ENCODE measurements around the gene MPDU1. TPM values are rescaled to one million over a fixed set of nuclear protein-coding genes. Genes with fewer than 3 reads are reported as not detected.

The MPDU1 gene
- polyA plus RNA-seq, 3 donors, result 31.7 to 72.2 (median 50.2) TPM

- 22 to 64% (median 48%) methylated on average over 18 of the region's 18 CpGs for WGBS, 3 donors
- no peak overlapping the region for H3K27ac ChIP-seq (ENCODE audit: low read depth, low read length)
Measured at GRCh38 chr17:7559320-7560171, 24.1 kb upstream of the MPDU1 start.

DNA sequence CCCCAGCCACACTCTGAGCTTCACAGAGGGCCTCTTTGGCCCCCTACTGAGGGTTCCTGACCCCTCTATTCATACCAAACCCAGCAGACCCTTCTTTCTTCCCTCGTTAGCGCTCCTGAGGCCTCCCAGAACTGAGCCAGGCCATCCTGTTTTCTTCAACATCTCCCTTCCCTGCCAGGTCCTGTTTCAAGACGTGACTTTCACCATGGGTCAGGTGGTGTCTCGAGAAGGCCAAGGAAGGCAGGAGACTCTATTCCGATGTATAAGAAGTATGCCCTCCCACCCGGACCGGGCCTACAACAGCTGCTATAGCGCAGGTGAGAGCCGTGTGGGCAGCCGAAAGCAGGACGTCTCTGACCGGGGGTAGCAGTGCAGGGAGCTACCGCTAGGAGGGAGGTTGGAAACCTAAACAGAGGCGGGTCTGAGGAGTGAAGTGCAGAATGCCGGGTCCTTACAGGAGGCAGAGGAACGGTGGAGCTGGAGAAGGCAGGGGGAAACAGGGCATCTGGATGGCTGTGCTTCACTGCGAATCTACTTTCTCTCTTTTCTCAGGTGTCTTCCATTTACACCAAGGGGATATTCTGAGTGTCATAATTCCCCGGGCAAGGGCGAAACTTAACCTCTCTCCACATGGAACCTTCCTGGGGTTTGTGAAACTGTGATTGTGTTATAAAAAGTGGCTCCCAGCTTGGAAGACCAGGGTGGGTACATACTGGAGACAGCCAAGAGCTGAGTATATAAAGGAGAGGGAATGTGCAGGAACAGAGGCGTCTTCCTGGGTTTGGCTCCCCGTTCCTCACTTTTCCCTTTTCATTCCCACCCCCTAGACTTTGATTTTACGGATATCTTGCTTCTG lies 23.3 kb upstream of the MPDU1 start:
- WGBS, 3 donors, result 20 to 36% (median 33%) methylated on average over 22 of the region's 22 CpGs
- no peak overlapping the region for H3K27ac ChIP-seq (ENCODE audit: low read depth, low read length)

DNA sequence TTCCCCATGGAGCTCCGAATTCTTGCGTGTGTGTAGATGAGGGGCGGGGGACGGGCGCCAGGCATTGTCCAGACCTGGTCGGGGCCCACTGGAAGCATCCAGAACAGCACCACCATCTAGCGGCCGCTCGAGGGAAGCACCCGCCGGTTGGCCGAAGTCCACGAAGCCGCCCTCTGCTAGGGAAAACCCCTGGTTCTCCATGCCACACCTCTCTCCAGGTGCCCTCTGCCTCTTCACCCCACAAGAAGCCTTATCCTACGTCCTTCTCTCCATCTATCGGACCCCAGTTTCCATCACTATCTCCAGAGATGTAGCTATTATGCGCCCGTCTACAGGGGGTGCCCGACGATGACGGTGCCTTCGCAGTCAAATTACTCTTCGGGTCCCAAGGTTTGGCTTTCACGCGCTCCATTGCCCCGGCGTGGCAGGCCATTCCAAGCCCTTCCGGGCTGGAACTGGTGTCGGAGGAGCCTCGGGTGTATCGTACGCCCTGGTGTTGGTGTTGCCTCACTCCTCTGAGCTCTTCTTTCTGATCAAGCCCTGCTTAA lies 22.6 kb upstream of the MPDU1 start:
- H3K27ac ChIP-seq (ENCODE audit: low read depth, low read length), result peak overlapping the region; percentile 40
- WGBS, 3 donors, result 0 to 1% (median 0%) methylated on average over 32 of the region's 32 CpGs

DNA sequence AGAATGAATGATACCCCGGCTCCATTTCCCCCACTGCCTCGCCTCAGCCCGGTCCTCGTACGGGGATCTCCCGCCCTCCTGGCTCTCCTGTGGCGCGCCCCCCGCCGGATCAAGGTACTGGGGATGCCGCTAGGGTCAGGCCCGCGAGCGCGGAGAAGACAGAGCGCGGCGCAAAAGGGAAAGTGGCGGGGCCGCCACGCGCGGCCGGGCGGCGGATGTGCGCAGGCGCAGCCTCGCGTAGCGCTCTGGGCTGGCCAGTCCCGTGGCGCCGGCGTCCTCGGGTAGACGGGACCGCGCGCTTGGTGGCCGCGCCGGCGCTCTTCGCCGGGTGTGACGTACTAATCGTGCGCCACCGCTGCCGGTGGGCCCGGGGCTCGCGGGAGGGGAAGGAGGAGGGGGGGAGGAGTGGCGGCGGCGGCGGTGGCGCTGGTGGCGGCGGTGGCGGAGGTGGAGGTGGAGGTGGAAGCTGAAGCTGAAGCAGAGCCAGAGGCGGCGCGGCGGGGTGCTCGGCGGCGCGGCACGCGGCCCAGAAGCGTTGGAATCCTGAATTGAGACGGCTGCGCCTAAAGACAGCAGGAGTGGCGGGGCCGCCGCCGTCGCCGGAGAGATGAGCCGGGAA lies 22.0 kb upstream of the MPDU1 start, which contains the start of gene SENP3:
SENP3 (plus strand) TSS at position 331 of the 619 bp plus-strand sequence. CDS start 1,158 bp downstream, outside the sequence.
- WGBS, 3 donors, result 0% methylated on average over 48 to 82 of the region's 82 CpGs
- peak within 1 kb of the TSS; percentile 40 for H3K27ac ChIP-seq (ENCODE audit: low read depth, low read length)

GRCh38 chr17:7562208-7562605 lies 21.4 kb upstream of the MPDU1 start:
- H3K27ac ChIP-seq (ENCODE audit: low read depth, low read length), result no peak overlapping the region
- 1% methylated on average over 18 to 28 of the region's 28 CpGs for WGBS, 3 donors

- 85 to 91% (median 85%) methylated on average over 26 to 30 of the region's 30 CpGs for WGBS, 3 donors
- H3K27ac ChIP-seq (ENCODE audit: low read depth, low read length), result no peak overlapping the region
Measured at GRCh38 chr17:7563115-7563869, 20.4 kb upstream of the MPDU1 start.

DNA sequence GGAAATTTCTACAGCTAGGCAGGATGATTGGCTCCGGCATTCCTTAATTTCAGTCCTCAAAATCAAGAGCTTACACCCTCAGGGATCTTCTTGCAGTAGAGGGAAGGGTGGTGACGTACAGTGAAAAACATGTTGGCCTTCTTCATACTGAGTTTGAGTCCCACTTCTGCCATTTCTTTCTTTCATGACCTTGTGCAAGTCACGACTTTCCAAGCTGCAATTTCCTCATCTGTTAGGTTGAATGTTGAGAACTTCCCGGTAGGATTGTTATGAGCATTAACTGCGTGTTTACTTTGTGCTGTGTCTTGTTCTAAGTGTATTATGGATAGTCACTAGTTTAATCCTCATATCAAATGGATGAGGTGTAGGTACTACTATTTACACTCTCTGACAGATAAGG lies 14.1 kb upstream of the MPDU1 start:
- H3K27ac ChIP-seq (ENCODE audit: low read depth, low read length), result no peak overlapping the region
- 67 to 84% (median 72%) methylated on average over 5 of the region's 5 CpGs for WGBS, 3 donors

DNA sequence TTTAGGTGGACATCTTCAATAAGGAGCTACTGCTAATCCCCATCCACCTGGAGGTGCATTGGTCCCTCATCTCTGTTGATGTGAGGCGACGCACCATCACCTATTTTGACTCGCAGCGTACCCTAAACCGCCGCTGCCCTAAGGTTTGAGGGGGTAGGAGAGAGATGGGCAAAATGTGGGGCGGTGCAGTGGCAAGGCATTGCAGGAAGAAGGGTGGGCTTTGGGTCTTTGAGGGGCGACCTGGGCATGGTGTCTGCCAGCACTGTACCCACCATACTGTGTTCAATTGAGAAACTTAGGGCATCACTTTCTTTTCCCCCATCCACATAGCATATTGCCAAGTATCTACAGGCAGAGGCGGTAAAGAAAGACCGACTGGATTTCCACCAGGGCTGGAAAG lies 13.3 kb upstream of the MPDU1 start:
- 94 to 97% (median 96%) methylated on average over 10 of the region's 10 CpGs for WGBS, 3 donors
- no peak overlapping the region for H3K27ac ChIP-seq (ENCODE audit: low read depth, low read length)

DNA sequence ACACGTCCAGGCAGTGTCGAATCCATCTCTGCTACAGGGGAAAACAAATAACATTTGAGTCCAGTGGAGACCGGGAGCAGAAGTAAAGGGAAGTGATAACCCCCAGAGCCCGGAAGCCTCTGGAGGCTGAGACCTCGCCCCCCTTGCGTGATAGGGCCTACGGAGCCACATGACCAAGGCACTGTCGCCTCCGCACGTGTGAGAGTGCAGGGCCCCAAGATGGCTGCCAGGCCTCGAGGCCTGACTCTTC lies 11.4 kb upstream of the MPDU1 start:
- no peak overlapping the region for H3K27ac ChIP-seq (ENCODE audit: low read depth, low read length)
- 0 to 1% (median 1%) methylated on average over 11 of the region's 11 CpGs for WGBS, 3 donors

- H3K27ac ChIP-seq (ENCODE audit: low read depth, low read length), result peak overlapping the region; percentile 86
- WGBS, 3 donors, result 0 to 1% (median 1%) methylated on average over 69 to 73 of the region's 73 CpGs
Measured at GRCh38 chr17:7572588-7573323, 10.9 kb upstream of the MPDU1 start.

- H3K27ac ChIP-seq (ENCODE audit: low read depth, low read length), result peak overlapping the region; percentile 86
- 0% methylated on average over 59 to 71 of the region's 71 CpGs for WGBS, 3 donors
Measured at GRCh38 chr17:7573324-7574080, 10.2 kb upstream of the MPDU1 start.

GRCh38 chr17:7574176-7574953 lies 9.3 kb upstream of the MPDU1 start:
- no peak overlapping the region for H3K27ac ChIP-seq (ENCODE audit: low read depth, low read length)
- 20 to 28% (median 27%) methylated on average over 15 of the region's 15 CpGs for WGBS, 3 donors

DNA sequence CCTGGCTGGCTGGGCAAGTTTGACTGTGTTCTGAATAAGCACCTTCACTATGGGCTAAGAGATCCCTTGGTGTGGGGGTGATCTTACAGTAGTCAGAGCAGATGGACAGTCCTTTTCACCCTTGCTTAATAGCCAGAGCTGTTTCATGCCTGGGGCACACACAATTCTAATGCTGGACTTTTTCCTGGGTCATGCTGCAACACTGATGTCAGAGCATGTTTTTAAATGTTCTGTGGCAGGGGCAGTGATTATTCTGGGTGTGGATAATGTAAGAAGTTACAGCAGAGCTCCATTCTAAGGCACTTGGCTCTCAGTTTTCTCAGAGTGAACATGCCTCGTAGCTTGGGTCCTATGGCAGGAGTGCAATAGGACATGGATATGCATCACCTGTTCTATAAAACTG lies 8.2 kb upstream of the MPDU1 start:
- no peak overlapping the region for H3K27ac ChIP-seq (ENCODE audit: low read depth, low read length)
- WGBS, 3 donors, result 72 to 86% (median 77%) methylated on average over 1 of the region's 1 CpG

GRCh38 chr17:7575959-7576358 lies 7.7 kb upstream of the MPDU1 start:
- 70 to 73% (median 71%) methylated on average over 7 of the region's 7 CpGs for WGBS, 3 donors
- H3K27ac ChIP-seq (ENCODE audit: low read depth, low read length), result no peak overlapping the region

DNA sequence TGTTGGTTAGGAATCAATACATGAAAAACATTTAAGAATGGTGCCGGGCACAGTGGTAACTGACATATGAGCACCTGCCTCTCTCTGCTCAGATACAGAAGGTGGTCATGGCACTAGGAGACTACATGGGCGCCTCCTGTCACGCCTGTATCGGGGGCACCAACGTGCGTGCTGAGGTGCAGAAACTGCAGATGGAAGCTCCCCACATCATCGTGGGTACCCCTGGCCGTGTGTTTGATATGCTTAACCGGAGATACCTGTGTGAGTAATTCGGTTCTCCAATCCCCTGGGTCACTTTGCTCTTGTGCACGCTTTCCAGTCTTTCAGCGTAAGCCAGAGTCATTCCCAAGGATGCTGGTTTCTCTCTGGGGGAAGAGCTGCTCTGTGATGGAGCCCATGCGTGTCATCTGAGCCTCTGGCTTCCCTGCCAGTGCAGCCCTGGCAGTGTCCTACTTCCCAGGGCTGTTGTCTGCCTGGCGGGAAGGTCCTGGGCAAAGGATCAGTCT lies 7.2 kb upstream of the MPDU1 start:
- H3K27ac ChIP-seq (ENCODE audit: low read depth, low read length), result no peak overlapping the region
- 73 to 86% (median 78%) methylated on average over 14 of the region's 14 CpGs for WGBS, 3 donors
